Measurements from ENCODE around the gene NSL1.

GRCh38 chr1:212722270-212722957, 69.2 kb downstream of the NSL1 start:
- TF ChIP-seq POLR2A (IDR thresholded peaks at IDR 0.05), result no peak
- no peak for TF ChIP-seq CTCF (IDR thresholded peaks at IDR 0.05)
- no peak for TF ChIP-seq EP300 (IDR thresholded peaks at IDR 0.05)
- TF ChIP-seq POLR2AphosphoS5 (IDR thresholded peaks at IDR 0.05), result no peak

All from suprapubic skin (tissue), 4 donors.